SK-N-SH treated with all-trans-retinoic acid at 6 μM for 48 hours (cell line): Measurements from ENCODE around the gene TMEM132D.

Experiments used
- CREB5 ChIP-seq: fragments of 250-450 bp; sonication (Bioruptor Pico); IDR thresholded peaks from 2 replicates; pipeline ENCODE4 v1.5.1; 2020; ENCODE audit warnings: low read depth, mild to moderate bottlenecking, moderate library complexity
- PATZ1 ChIP-seq: fragments of 250-450 bp; sonication (Bioruptor Pico); IDR thresholded peaks from 2 replicates; pipeline ENCODE4 v1.8.0; 2020; ENCODE audit warnings: mild to moderate bottlenecking, moderate library complexity, borderline replicate concordance
- PPARA ChIP-seq: fragments of 250-450 bp; sonication (Bioruptor Pico); IDR thresholded peaks from 2 replicates; pipeline ENCODE4 v1.5.0; 2020; ENCODE audit warnings: mild to moderate bottlenecking, borderline replicate concordance

- TF ChIP-seq PPARA (no peak), PATZ1 (CRISPR knock-in tag) (no peak), CREB5 (no peak)
These were observed 290.5 kb downstream of the TMEM132D start for GRCh38 chr12:129613314-129613713.
